HFFc6 (cell line): ENCODE measurements around the gene GNAS. TPM values are rescaled to one million over a fixed set of nuclear protein-coding genes. Genes with fewer than 3 reads are reported as not detected.

Source experiments
- DNase-seq: peaks from one replicate; pipeline ENCODE4 v3.0.0-alpha.2; 2018
- H3K27ac Mint-ChIP-seq: 2 replicates; pipeline ENCODE4 v1.8.0; 2020; ENCODE audit warnings: mild to moderate bottlenecking, mixed read lengths
- H3K27me3 Mint-ChIP-seq: 2 replicates; pipeline ENCODE4 v1.8.0; 2021; ENCODE audit warnings: mild to moderate bottlenecking, moderate library complexity, mixed read lengths; ENCODE audit not compliant: insufficient read depth
- H3K36me3 Mint-ChIP-seq: 2 replicates; pipeline ENCODE4 v1.8.0; 2021; ENCODE audit warnings: low read depth, mixed read lengths
- H3K4me1 Mint-ChIP-seq: 2 replicates; pipeline ENCODE4 v1.8.0; 2020; ENCODE audit warnings: low read depth, mixed read lengths
- H3K4me3 Mint-ChIP-seq: 2 replicates; pipeline ENCODE4 v1.8.0; 2020; ENCODE audit warnings: mild to moderate bottlenecking, moderate library complexity, mixed read lengths
- H3K9me3 Mint-ChIP-seq: 2 replicates; pipeline ENCODE4 v1.8.0; 2020; ENCODE audit warnings: mild to moderate bottlenecking, mixed read lengths
- total RNA-seq, 6 experiments: library from RNA; stranded (reverse); fragmentation: NEBNext Ultra II Directional; extraction: Animal tissue kit (Norgen Biotek cat#: 25700); gene quantifications; 2 replicates in 1 of 6; 3 replicates in 5 of 6; pipeline ENCODE4 v1.2.3, GENCODE V29; 2021
- TF ChIP-seq, protein P1 (sequence below): fragments of 200-600 bp; sonication (generic); IDR thresholded peaks from 2 replicates; pipeline ENCODE4 v1.5.0; 2021; ENCODE audit warnings: antibody characterized with exemption, mild to moderate bottlenecking

Gene GNAS
- total RNA-seq, 6 experiments from 2014 or later: 820 to 1,032 (median 914) TPM

DNA sequence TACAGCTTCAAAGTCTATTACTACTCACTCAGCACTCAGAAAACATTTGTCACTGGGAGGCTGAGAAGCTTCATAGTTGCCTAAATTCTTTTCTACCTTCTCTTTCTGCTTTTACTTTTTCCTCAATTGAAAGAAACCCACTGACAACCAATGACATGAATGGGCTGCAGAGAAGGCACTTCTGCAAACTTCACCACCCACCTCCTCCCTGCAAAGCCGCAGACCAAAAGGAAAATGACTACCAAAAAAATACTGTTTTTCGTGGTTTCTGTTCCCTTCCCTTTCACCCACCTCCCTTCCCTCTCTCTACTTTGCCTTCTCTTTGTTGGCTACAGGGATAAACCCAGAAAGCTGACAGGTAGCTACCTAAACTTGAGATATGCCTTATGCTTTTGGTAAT, 5.1 kb upstream of the GNAS start:
- TF ChIP-seq, protein P1, sequence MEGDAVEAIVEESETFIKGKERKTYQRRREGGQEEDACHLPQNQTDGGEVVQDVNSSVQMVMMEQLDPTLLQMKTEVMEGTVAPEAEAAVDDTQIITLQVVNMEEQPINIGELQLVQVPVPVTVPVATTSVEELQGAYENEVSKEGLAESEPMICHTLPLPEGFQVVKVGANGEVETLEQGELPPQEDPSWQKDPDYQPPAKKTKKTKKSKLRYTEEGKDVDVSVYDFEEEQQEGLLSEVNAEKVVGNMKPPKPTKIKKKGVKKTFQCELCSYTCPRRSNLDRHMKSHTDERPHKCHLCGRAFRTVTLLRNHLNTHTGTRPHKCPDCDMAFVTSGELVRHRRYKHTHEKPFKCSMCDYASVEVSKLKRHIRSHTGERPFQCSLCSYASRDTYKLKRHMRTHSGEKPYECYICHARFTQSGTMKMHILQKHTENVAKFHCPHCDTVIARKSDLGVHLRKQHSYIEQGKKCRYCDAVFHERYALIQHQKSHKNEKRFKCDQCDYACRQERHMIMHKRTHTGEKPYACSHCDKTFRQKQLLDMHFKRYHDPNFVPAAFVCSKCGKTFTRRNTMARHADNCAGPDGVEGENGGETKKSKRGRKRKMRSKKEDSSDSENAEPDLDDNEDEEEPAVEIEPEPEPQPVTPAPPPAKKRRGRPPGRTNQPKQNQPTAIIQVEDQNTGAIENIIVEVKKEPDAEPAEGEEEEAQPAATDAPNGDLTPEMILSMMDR: no peak
- Mint-ChIP-seq H3K4me1 (peaks cover 16% of the 10 kb centered on the region), H3K27ac (no peak overlapping the region), H3K4me3 (no peak overlapping the region), H3K27me3 (peaks cover 29% of the 10 kb centered on the region), H3K36me3 (peaks cover under 1% of the 10 kb centered on the region; the same call in 1 of the 2 replicates), H3K9me3 (peaks cover 5% of the 10 kb centered on the region; the same call in 1 of the 2 replicates)
- no peak for DNase-seq

DNA sequence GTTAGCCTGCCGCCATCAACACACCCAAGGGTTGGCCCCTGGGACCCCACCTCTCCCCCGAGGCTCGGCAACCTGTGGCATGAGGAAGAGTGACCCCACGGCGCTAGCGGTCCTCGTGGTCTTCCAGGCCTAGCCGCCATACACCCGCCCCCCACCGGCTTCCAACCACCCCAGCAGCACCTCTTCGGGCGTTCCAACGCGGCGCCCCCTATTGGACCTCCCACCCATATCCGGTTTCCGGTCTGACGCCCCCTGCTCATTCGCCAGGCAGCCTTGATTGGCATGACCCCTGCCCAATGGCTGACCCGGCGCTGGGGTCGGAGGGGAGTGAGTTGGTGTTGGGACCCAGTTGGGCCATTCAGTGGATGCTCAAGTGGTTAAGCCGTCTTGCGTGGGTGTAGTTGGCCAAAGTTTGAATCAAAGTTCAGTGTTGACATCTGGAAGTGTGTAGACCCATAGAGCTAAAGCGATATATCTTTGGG, 1.8 kb upstream of the GNAS start, which contains the start of gene GNAS-AS1:
Gene GNAS-AS1 (minus strand): TSS at position 210 of the 482 bp plus-strand sequence.
- H3K27ac Mint-ChIP-seq: peak within 1 kb of the TSS; percentile 70
- DNase-seq: peak; percentile 83
- TF ChIP-seq, protein P1: peak; percentile 57; the same call in 1 of the 2 replicates

DNA sequence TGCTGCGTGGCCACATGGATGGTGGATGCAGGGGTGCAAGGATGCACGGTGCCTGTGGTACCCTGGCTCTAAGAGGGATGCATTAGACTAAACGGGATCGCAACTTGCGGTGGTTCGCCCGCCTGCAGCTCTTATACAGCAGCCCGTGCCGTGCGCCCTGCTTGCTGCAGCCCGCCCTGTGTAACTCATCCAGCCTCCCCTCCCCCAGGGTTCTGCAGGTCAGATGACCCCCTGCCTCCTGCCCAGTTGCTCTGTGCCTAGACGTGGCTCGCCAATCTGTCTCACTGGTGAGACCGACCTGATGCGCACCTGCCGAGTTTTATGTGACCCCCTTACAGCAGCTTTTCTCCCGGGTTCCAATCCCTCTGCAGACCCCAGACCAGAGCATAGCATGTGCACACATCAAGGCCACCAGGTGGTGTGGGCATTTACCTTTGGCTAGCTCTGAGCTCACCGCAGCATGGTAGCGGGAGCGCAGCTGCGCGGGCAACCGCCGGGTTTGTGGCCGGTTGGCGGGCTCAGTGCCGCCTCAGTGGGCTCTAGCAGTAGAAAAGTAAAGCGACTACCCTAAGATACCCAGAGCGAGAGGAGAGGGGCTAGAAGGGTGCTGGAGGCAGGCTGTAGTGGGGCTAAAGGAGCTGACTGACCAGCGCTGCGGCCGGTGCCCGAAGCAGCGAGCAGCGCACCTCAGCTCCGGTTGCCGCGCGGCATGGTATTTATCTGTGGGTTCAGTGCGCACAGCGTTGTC, 1.1 kb upstream of the GNAS start:
- DNase-seq: no peak
- H3K36me3 Mint-ChIP-seq: no peaks in the 10 kb centered on the region
- TF ChIP-seq, protein P1: no peak
- peaks cover 32% of the 10 kb centered on the region for H3K27me3 Mint-ChIP-seq
- peaks cover 9% of the 10 kb centered on the region; the same call in 1 of the 2 replicates for H3K9me3 Mint-ChIP-seq
- H3K27ac Mint-ChIP-seq: no peak overlapping the region
- H3K4me1 Mint-ChIP-seq: peaks cover 20% of the 10 kb centered on the region
- H3K4me3 Mint-ChIP-seq: peak overlapping the region; percentile 94

More for the DNA sequence above, 1.8 kb upstream of the GNAS start, which contains the start of gene GNAS-AS1:
- Mint-ChIP-seq H3K4me3 (peak within 1 kb of the TSS; percentile 94), H3K36me3 (no peaks in the 10 kb centered on the region), H3K4me1 (peaks cover 20% of the 10 kb centered on the region), H3K9me3 (peaks cover 9% of the 10 kb centered on the region; the same call in 1 of the 2 replicates), H3K27me3 (peaks cover 32% of the 10 kb centered on the region)

DNA sequence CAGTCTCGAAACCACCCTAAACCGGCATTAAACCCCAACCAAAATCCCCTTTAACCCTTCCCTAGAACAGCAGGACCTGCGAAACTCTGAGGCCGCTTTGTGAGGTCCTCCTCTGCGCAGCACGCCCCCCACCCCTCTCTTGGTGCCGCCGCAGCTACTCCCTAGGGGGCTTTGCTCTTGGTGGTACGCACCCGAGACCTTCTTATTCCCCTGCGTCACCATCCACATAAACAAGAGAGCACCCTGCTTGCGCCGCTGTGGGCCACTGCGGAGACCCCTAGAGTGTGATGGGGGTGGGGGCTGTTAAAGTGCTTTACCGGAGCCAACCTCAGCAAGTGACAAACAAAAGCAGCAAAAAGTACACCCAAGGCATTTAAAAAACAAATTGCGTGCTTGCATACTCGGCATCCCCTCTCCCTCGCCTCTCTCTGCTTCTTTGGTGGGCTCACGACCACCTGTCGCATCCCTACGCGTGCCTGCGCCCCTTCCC, 502 bp upstream of the GNAS start:
- Mint-ChIP-seq H3K9me3 (peaks cover 9% of the 10 kb centered on the region; the same call in 1 of the 2 replicates), H3K27me3 (peaks cover 34% of the 10 kb centered on the region), H3K4me3 (peak overlapping the region; percentile 94), H3K4me1 (peaks cover 20% of the 10 kb centered on the region), H3K27ac (no peak overlapping the region), H3K36me3 (no peaks in the 10 kb centered on the region)
- TF ChIP-seq, protein P1: no peak
- no peak for DNase-seq

DNA sequence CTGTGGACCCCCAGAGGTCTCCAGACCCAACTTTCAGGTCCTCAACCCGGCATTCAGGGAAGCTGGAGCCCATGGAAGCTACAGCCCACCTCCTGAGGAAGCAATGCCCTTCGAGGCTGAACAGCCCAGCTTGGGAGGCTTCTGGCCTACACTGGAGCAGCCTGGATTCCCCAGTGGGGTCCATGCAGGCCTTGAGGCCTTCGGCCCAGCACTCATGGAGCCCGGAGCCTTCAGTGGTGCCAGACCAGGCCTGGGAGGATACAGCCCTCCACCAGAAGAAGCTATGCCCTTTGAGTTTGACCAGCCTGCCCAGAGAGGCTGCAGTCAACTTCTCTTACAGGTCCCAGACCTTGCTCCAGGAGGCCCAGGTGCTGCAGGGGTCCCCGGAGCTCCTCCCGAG, 950 bp downstream of the GNAS start:
- no peak for DNase-seq
- Mint-ChIP-seq H3K9me3 (peaks cover 9% of the 10 kb centered on the region; the same call in 1 of the 2 replicates), H3K36me3 (no peaks in the 10 kb centered on the region), H3K27me3 (peaks cover 35% of the 10 kb centered on the region), H3K27ac (no peak overlapping the region), H3K4me3 (no peak overlapping the region), H3K4me1 (peaks cover 20% of the 10 kb centered on the region)
- TF ChIP-seq, protein P1: no peak
